ENCODE results near the gene TNFRSF19. TPM values are rescaled to one million over a fixed set of nuclear protein-coding genes. Genes with fewer than 3 reads are reported as not detected.

The TNFRSF19 gene, protein sequence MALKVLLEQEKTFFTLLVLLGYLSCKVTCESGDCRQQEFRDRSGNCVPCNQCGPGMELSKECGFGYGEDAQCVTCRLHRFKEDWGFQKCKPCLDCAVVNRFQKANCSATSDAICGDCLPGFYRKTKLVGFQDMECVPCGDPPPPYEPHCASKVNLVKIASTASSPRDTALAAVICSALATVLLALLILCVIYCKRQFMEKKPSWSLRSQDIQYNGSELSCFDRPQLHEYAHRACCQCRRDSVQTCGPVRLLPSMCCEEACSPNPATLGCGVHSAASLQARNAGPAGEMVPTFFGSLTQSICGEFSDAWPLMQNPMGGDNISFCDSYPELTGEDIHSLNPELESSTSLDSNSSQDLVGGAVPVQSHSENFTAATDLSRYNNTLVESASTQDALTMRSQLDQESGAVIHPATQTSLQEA
- total RNA-seq = under 0.01 and 0.48 TPM in 2 replicates

DNA sequence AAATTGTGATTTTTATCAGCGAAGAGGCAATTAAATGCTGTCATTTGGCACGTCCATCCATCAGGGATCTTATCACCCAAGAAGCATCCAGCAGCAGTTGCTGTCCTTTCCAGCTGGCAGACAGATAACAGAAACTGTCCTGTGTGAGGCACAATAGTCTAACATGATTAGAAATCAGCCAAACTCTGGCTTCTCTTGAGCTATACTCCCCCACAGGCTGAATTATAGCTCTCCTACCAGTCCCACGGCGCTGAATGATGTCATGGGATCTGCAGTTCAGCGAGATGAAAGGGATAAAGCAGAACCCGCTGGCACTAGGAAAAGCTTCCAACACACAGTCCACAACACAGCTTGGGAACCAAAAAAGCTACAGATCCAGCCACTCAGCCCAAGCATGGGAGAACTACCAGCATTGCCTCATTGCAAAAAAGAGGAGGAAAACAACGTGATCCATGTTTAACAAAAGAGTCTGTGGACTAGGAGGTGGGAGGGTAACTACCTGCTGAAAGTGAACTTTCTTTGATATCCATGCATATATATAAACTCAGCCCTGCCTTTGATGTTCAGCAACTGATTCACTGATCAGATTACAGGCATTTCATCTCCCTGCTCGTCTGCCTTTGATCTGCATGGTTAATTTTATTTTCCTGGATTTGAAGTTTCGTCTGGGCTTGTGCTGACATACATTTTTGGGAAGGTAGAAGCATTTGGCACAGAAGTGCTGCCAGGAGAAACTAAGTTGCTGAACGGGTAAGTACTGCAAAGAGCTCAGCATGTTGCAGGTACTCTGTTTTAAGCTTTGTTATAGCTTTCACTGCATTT lies at the start of gene TNFRSF19:
TNFRSF19 (plus strand) TSS at position 314 of the 822 bp plus-strand sequence. CDS start 19,772 bp downstream, outside the sequence.

Other genes with a start within 250 kb of the TNFRSF19 start
- gene SACS, start 136.7 kb upstream of the TNFRSF19 start, total RNA-seq = 89.3 and 103 TPM in 2 replicates